Liver (tissue), 9 donors: Measurements from ENCODE around the gene ELOVL2. TPM values are rescaled to one million over a fixed set of nuclear protein-coding genes. Genes with fewer than 3 reads are reported as not detected.
A peak's percentile ranks its signal among the peaks of the same experiment; 100 is the strongest.

Experiments
- DNase-seq: peaks from one replicate; pipeline ENCODE4 v3.0.0-alpha.2; 2017; ENCODE audit warnings: low spot score
- H3K27ac ChIP-seq, 2 donors: one replicate each; pipeline ENCODE4 v1.7.0; 2013; ENCODE audit warnings: inconsistent platforms in 2 of 2, low read length in 2 of 2, control low read depth in 1 of 2, low read depth in 1 of 2, mild to moderate bottlenecking in 1 of 2
- H3K27me3 ChIP-seq, 4 donors: one replicate each; pipeline versions ENCODE4 v1.6.1 to v1.7.0; 2013; ENCODE audit warnings: low read length in 3 of 4, inconsistent platforms in 1 of 4, mild to moderate bottlenecking in 1 of 4, moderate library complexity in 1 of 4; ENCODE audit not compliant: control insufficient read depth in 4 of 4, insufficient read depth in 4 of 4
- H3K36me3 ChIP-seq, 4 donors: one replicate each; pipeline versions ENCODE4 v1.6.1 to v1.7.0; 2013; ENCODE audit warnings: low read length in 3 of 4, mild to moderate bottlenecking in 3 of 4, low read depth in 1 of 4, moderate library complexity in 1 of 4; ENCODE audit not compliant: control insufficient read depth in 4 of 4, insufficient read depth in 3 of 4
- H3K4me1 ChIP-seq, 4 donors: one replicate each; pipeline versions ENCODE4 v1.6.1 to v1.7.0; 2013; ENCODE audit warnings: low read length in 3 of 4, mild to moderate bottlenecking in 3 of 4, moderate library complexity in 1 of 4; ENCODE audit not compliant: control insufficient read depth in 4 of 4, insufficient read depth in 4 of 4
- H3K4me3 ChIP-seq, 3 donors: one replicate each; pipeline versions ENCODE4 v1.6.1 to v1.7.0; 2013; ENCODE audit warnings: low read length in 3 of 3, control low read depth in 1 of 3, low read depth in 1 of 3, mild to moderate bottlenecking in 1 of 3
- H3K9ac ChIP-seq, 2 donors: one replicate each; pipeline ENCODE4 v1.7.0; 2013; ENCODE audit warnings: low read length in 2 of 2, mild to moderate bottlenecking in 2 of 2, moderate library complexity in 2 of 2, control low read depth in 1 of 2, low read depth in 1 of 2
- H3K9me3 ChIP-seq, 4 donors: one replicate each; pipeline versions ENCODE4 v1.6.1 to v1.7.0; 2013; ENCODE audit warnings: low read length in 3 of 4; ENCODE audit not compliant: control insufficient read depth in 4 of 4
- FOXA1 ChIP-seq: IDR thresholded peaks from 2 replicates; pipeline ENCODE4 v1.6.1; 2016; ENCODE audit warnings: antibody characterized with exemption
- FOXA2 ChIP-seq: IDR thresholded peaks from 2 replicates; pipeline ENCODE4 v1.6.1; 2016; ENCODE audit warnings: antibody characterized with exemption
- GABPA ChIP-seq, 2 donors: IDR thresholded peaks in 1 of 2; conservative IDR thresholded peaks in 1 of 2; 2 replicates each; pipeline ENCODE4 v1.6.1; 2016; ENCODE audit warnings: antibody characterized with exemption in 2 of 2, mild to moderate bottlenecking in 1 of 2, moderate library complexity in 1 of 2
- HNF4A ChIP-seq, 2 donors: conservative IDR thresholded peaks; 2 replicates each; pipeline ENCODE4 v1.6.1; 2016; ENCODE audit warnings: antibody characterized with exemption in 2 of 2, mild to moderate bottlenecking in 2 of 2
- HNF4G ChIP-seq: IDR thresholded peaks from 2 replicates; pipeline ENCODE4 v1.6.1; 2016; ENCODE audit warnings: antibody characterized with exemption
- NR2F2 ChIP-seq: IDR thresholded peaks from 2 replicates; pipeline ENCODE4 v1.6.1; 2016; ENCODE audit warnings: antibody characterized with exemption
- RAD21 ChIP-seq, 2 donors: IDR thresholded peaks; 2 replicates each; pipeline ENCODE4 v1.6.1; 2016; ENCODE audit warnings: antibody characterized with exemption in 2 of 2, mild to moderate bottlenecking in 2 of 2
- RXRA ChIP-seq, 2 donors: IDR thresholded peaks; 2 replicates each; pipeline ENCODE4 v1.6.1; 2017 to 2018; ENCODE audit warnings: antibody characterized with exemption in 2 of 2, mild to moderate bottlenecking in 1 of 2
- SP1 ChIP-seq: IDR thresholded peaks from 2 replicates; pipeline ENCODE4 v1.6.1; 2018; ENCODE audit warnings: antibody characterized with exemption, mild to moderate bottlenecking
- YY1 ChIP-seq: IDR thresholded peaks from 2 replicates; pipeline ENCODE4 v1.6.1; 2016; ENCODE audit warnings: antibody characterized with exemption, mild to moderate bottlenecking
- WGBS: extraction: QIAGEN DNeasy Blood & Tissue Kit; methylation state at CpG from one replicate; pipeline ENCODE4 v1.1.7; 2013; 5-methylcytosine and 5-hydroxymethylcytosine counted together
- polyA plus RNA-seq, 2 donors: library from polyadenylated mRNA; stranded (reverse) in 1 of 2; unstranded in 1 of 2; fragments of 200-250 nt in 1 of 2; fragments of >200 nt in 1 of 2; fragmentation: Nextera tagmentation in 1 of 2; extraction: Ambion mirVana in 1 of 2; gene quantifications; one replicate each; pipeline versions ENCODE4 v1.2.1 to v1.2.3, GENCODE V29; 2013 to 2015
- total RNA-seq, 2 donors: library from RNA; depleted of rRNA; stranded (reverse); fragments of >200 nt; gene quantifications; one replicate each; pipeline ENCODE4 v1.2.3, GENCODE V29; 2014
- TF ChIP-seq, protein P1 (sequence below): fragments of 150-350 bp; IDR thresholded peaks from 2 replicates; pipeline ENCODE4 v1.5.1; 2017; ENCODE audit warnings: improper control_type of control experiment, low read depth, low read length; ENCODE audit not compliant: missing input control
- TF ChIP-seq, protein P2 (sequence below): IDR thresholded peaks from 2 replicates; pipeline ENCODE4 v1.6.1; 2016; ENCODE audit warnings: antibody characterized with exemption, mild to moderate bottlenecking
- TF ChIP-seq, protein P3 (sequence below): IDR thresholded peaks from 2 replicates; pipeline ENCODE4 v1.6.1; 2016; ENCODE audit warnings: antibody characterized with exemption
- TF ChIP-seq, protein P4 (sequence below): IDR thresholded peaks from 2 replicates; pipeline ENCODE4 v1.6.1; 2016; ENCODE audit warnings: antibody characterized with exemption
- donor health status: healthy.
- donor health status: healthy.
- donor health status: healthy.
- donor health status: healthy.
- donor health status: healthy.

The ELOVL2 gene
- total and polyA plus RNA-seq, 4 donors, result 7.1 to 28.5 (median 22.1) TPM

DNA sequence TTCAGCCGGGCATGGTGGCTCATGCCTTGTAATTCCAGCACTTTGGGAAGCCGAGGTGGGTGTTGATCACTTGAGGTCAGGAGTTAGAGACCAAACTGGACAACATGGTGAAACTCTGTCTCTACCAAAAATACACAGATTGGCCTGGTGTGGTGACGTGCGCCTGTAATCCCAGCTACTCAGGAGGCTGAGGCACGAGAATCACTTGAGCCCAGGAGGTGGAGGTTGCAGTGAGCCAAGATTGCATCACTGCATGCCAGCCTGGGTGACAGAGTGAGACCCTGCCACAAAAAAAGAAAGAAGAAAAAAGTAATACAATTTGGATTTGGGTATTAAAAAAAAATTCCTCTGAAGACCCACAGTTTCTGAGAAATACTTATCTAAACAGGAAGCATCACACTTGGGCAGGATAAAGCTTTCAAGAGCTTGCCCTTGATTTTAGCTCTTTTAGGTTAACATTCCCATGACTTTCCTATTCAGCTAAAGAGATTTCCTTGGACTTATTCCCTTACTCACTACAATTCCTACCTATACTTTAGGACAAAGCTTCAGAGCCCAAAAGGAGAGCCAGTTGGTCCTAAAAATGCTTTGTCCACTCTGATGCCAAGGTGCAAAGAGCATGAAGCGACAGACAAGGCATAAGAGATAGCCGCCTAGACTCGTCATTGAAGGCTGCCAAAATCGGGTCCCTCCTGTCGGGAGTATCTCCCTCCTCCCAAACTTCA lies 1.9 kb downstream of the ELOVL2 start:
- no peaks in the 10 kb centered on the region for H3K27me3 ChIP-seq
- H3K4me3 ChIP-seq, result peak overlapping the region; percentile 2 to 97 (median 85)
- H3K9ac ChIP-seq, result no peak overlapping the region
- no peak for DNase-seq
- peaks cover 8 to 37% (median 21%) of the 10 kb centered on the region in 4 donors for H3K4me1 ChIP-seq
- TF ChIP-seq RAD21 (IDR thresholded peaks at IDR 0.05), result no peak
- TF ChIP-seq, protein P1, sequence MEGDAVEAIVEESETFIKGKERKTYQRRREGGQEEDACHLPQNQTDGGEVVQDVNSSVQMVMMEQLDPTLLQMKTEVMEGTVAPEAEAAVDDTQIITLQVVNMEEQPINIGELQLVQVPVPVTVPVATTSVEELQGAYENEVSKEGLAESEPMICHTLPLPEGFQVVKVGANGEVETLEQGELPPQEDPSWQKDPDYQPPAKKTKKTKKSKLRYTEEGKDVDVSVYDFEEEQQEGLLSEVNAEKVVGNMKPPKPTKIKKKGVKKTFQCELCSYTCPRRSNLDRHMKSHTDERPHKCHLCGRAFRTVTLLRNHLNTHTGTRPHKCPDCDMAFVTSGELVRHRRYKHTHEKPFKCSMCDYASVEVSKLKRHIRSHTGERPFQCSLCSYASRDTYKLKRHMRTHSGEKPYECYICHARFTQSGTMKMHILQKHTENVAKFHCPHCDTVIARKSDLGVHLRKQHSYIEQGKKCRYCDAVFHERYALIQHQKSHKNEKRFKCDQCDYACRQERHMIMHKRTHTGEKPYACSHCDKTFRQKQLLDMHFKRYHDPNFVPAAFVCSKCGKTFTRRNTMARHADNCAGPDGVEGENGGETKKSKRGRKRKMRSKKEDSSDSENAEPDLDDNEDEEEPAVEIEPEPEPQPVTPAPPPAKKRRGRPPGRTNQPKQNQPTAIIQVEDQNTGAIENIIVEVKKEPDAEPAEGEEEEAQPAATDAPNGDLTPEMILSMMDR, result no peak
- TF ChIP-seq, protein P2, sequence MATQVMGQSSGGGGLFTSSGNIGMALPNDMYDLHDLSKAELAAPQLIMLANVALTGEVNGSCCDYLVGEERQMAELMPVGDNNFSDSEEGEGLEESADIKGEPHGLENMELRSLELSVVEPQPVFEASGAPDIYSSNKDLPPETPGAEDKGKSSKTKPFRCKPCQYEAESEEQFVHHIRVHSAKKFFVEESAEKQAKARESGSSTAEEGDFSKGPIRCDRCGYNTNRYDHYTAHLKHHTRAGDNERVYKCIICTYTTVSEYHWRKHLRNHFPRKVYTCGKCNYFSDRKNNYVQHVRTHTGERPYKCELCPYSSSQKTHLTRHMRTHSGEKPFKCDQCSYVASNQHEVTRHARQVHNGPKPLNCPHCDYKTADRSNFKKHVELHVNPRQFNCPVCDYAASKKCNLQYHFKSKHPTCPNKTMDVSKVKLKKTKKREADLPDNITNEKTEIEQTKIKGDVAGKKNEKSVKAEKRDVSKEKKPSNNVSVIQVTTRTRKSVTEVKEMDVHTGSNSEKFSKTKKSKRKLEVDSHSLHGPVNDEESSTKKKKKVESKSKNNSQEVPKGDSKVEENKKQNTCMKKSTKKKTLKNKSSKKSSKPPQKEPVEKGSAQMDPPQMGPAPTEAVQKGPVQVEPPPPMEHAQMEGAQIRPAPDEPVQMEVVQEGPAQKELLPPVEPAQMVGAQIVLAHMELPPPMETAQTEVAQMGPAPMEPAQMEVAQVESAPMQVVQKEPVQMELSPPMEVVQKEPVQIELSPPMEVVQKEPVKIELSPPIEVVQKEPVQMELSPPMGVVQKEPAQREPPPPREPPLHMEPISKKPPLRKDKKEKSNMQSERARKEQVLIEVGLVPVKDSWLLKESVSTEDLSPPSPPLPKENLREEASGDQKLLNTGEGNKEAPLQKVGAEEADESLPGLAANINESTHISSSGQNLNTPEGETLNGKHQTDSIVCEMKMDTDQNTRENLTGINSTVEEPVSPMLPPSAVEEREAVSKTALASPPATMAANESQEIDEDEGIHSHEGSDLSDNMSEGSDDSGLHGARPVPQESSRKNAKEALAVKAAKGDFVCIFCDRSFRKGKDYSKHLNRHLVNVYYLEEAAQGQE, result no peak
- TF ChIP-seq HNF4A (conservative IDR thresholded peaks at IDR 0.05), result peak; percentile 38 to 61
- no peak for TF ChIP-seq NR2F2
- TF ChIP-seq GABPA (IDR thresholded peaks at IDR 0.05 in 1 of 2, conservative IDR thresholded peaks at IDR 0.05 in 1 of 2), result no peak
- TF ChIP-seq, protein P3, sequence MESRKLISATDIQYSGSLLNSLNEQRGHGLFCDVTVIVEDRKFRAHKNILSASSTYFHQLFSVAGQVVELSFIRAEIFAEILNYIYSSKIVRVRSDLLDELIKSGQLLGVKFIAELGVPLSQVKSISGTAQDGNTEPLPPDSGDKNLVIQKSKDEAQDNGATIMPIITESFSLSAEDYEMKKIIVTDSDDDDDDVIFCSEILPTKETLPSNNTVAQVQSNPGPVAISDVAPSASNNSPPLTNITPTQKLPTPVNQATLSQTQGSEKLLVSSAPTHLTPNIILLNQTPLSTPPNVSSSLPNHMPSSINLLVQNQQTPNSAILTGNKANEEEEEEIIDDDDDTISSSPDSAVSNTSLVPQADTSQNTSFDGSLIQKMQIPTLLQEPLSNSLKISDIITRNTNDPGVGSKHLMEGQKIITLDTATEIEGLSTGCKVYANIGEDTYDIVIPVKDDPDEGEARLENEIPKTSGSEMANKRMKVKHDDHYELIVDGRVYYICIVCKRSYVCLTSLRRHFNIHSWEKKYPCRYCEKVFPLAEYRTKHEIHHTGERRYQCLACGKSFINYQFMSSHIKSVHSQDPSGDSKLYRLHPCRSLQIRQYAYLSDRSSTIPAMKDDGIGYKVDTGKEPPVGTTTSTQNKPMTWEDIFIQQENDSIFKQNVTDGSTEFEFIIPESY, result no peak
- TF ChIP-seq RXRA (IDR thresholded peaks at IDR 0.05), result no peak
- TF ChIP-seq HNF4G, result peak; percentile 10
- no peak for TF ChIP-seq YY1
- no peak for TF ChIP-seq FOXA1
- H3K36me3 ChIP-seq, result no peaks in the 10 kb centered on the region
- no peaks in the 10 kb centered on the region for H3K9me3 ChIP-seq
- no peak overlapping the region for H3K27ac ChIP-seq
- WGBS, result 49% methylated on average over 10 of the region's 10 CpGs

DNA sequence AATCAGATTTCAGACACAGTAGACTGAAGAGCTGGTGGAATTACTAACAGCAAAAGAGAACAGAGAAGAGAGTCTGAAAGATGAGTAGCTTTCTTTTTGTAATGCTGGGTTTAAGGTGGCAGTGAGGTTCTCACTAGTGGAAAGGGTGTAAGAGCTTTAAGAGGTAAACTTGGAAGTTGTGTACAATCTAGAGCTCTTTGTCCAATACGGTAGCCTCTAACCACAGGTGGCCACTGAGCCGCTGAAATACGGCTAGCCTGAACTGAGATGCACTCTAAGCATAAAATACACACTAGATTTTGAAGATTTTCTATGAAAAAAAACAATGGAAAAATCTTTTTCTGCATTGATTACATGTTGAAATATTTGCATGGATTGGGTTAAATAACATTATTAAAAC lies 4.0 kb downstream of the ELOVL2 start:
- Histone ChIP-seq H3K4me3 (no peak overlapping the region), H3K4me1 (peaks cover 11 to 49% (median 28%) of the 10 kb centered on the region in 4 donors), H3K9me3 (no peaks in the 10 kb centered on the region), H3K36me3 (no peaks in the 10 kb centered on the region), H3K9ac (no peak overlapping the region), H3K27me3 (no peaks in the 10 kb centered on the region), H3K27ac (no peak overlapping the region)
- TF ChIP-seq, protein P4, sequence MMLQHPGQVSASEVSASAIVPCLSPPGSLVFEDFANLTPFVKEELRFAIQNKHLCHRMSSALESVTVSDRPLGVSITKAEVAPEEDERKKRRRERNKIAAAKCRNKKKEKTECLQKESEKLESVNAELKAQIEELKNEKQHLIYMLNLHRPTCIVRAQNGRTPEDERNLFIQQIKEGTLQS, result no peak
- no peak for TF ChIP-seq FOXA1
- no peak for TF ChIP-seq NR2F2
- no peak for TF ChIP-seq FOXA2
- no peak for TF ChIP-seq SP1
- no peak for TF ChIP-seq GABPA (IDR thresholded peaks at IDR 0.05 in 1 of 2, conservative IDR thresholded peaks at IDR 0.05 in 1 of 2)
- TF ChIP-seq HNF4A (conservative IDR thresholded peaks at IDR 0.05), result no peak
- TF ChIP-seq YY1, result no peak
- TF ChIP-seq, protein P3, result no peak
- 35% methylated on average over 3 of the region's 3 CpGs for WGBS
- DNase-seq, result no peak
